HG03571 (cell line): ENCODE measurements around the gene CABLES1.
"Not testable (repeated sequence)": the region's sequence is repeated elsewhere in the genome, so short reads cannot be mapped to it uniquely, and the experiment has no call there.

Experiments used
- ATAC-seq: cut with Tn5 transposase; IDR thresholded peaks from one replicate; pipeline ENCODE4 v1.9.1; 2021; ENCODE audit not compliant: unreplicated experiment

CABLES1 gene

GRCh38 chr18:23283916-23284430 is 148.7 kb downstream of the CABLES1 start:
- ATAC-seq, result peak; percentile 84

GRCh38 chr18:23284629-23285028 is 149.3 kb downstream of the CABLES1 start:
- no peak for ATAC-seq

GRCh38 chr18:23285581-23285980 is 150.3 kb downstream of the CABLES1 start:
- not testable (repeated sequence) for ATAC-seq

DNA sequence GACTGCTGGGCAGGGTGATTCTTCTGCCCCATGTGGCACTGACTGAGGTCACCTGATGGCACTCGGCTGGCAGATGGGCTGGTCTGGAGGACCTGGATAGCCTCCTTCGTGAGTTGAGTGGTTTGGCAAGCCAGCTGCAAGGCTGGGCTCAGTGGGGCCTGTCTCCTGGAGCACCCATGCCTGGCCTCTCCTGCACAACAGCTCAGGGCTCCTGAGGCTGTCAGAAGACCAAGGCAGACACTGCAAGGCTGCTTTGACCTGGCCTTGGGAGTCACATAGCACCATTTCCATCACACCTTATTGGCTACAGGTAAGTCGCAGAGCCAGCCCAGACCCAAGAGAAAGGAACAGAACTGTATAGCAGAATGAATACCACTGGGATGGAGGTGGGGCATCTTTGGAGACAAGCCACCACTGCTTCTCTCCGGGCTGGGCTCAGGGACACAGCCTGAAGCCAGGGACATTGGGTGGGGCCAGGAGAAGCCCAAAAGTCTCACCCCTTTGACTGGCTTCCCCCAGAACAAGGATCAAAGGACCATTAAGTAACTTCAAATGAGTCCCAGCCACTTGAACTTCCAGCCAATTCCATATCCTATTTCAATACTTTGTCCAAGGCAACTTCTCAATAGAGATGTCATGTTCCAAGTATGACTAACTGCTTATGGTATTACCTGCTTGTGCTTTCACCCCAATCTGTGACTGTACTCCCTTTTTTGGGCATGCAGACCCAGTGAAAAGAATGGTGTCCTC is 156.3 kb downstream of the CABLES1 start:
- no peak for ATAC-seq

DNA sequence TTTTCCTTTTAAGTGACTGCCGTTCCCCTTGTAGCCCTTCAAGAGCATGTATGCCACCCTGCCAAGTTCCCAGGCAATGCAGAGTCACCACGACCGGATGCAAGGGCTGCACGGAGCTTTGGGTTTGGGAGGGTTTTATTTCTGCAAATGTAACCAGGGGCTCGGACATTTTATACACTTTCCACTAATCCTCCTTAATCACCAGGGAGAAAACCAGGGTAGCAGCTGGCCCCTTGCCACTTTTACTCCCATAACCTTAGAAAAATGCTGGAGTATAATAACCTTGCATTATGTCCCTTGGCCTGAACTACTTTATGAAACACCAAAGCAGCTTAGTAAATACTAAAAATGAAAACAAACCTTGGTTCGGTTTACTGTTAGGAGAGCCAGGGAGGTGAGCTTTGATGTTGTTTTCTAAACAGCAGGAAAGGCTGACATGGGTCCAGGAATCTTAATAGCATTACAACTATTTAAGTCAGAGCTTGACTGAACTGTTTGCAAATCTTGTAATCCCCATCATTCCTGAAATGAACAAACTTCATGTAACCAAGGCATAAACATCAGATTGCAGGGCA is 165.0 kb downstream of the CABLES1 start:
- ATAC-seq, result no peak

DNA sequence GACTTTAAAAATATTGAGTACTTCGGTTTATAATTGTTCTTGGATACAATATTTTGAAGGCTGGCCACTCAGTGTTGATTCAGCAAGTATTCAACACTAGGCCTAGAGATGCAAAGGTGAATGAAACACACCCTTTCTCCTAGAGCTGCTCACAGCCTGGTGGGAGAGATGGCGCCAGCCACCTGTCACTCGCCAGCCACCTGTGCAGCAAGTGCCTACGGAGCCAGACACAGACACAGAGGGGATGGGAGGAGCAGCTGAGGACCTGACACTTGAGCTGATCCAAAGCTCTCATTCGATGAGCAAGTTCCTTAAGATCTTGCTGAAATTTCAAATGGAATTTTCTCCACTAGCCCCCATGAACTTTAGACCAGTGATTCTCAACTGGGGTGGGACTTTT is 166.7 kb downstream of the CABLES1 start:
- ATAC-seq, result no peak

GRCh38 chr18:23302511-23302850 is 167.2 kb downstream of the CABLES1 start:
- ATAC-seq, result no peak

- ATAC-seq, result no peak
Measured at GRCh38 chr18:23302851-23303527, 167.7 kb downstream of the CABLES1 start.

GRCh38 chr18:23306822-23307221 is 171.5 kb downstream of the CABLES1 start:
- no peak for ATAC-seq

DNA sequence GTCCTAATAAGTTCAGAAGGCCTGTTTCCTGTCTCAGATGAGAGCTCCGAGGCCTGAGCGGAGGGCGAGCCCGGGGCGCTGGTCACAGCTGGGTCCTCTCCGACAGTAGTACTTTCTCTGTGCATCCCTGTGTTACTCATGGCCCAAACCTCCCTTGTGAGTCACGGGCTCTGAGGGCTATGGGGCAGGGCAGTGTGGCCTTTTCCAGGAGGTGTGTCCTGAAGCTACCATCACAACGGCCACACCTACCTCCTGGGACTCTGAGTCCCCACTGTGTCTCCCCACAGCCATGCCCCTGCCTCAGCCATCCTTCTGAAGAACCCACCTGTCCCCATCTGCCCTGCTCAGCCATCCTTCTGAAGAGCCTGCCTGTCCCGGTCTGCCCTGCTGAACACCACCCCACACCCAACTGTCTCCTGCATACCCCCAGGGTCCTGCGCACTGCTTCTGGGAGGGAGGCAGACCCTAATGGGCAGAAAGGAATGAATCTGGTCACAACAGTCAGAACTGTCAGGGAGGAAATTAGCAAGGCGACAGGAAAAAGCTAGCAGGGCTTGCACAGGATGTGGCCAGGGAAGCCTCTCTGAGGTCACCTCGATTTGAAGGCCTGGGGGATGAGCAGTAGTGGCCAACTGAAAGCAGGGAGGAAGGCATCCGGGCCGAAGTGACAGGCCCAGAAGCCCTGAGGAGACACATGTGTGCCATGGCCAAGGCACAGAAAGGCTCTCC is 172.4 kb downstream of the CABLES1 start:
- ATAC-seq, result peak; percentile 92
